BLaER1 (cell line): ENCODE results near the gene DZANK1.
"Not testable (repeated sequence)": the region's sequence is repeated elsewhere in the genome, so short reads cannot be mapped to it uniquely, and the experiment has no call there.

ENCODE experiments used
- H3K27ac ChIP-seq: shearing (Covaris generic); formaldehyde crosslinking; 2 replicates; pipeline ENCODE4 v1.8.1; 2022
- H3K27me3 ChIP-seq: shearing (Covaris generic); formaldehyde crosslinking; 2 replicates; pipeline ENCODE4 v1.8.1; 2022
- H3K36me3 ChIP-seq: shearing (Covaris generic); formaldehyde crosslinking; 2 replicates; pipeline ENCODE4 v1.8.1; 2022
- H3K4me1 ChIP-seq: shearing (Covaris generic); formaldehyde crosslinking; 2 replicates; pipeline ENCODE4 v1.8.1; 2022
- H3K4me2 ChIP-seq: shearing (Covaris generic); formaldehyde crosslinking; 2 replicates; pipeline ENCODE4 v1.8.1; 2022
- H3K4me3 ChIP-seq: shearing (Covaris generic); formaldehyde crosslinking; 2 replicates; pipeline ENCODE4 v1.8.1; 2022
- H3K9ac ChIP-seq: shearing (Covaris generic); formaldehyde crosslinking; 2 replicates; pipeline ENCODE4 v1.8.1; 2022
- H3K9me3 ChIP-seq: shearing (Covaris generic); formaldehyde crosslinking; 2 replicates; pipeline ENCODE4 v1.8.1; 2022
- H4K20me1 ChIP-seq: shearing (Covaris generic); formaldehyde crosslinking; 2 replicates; pipeline ENCODE4 v1.8.1; 2022
- Cebpa-rat ChIP-seq: shearing (Covaris generic); IDR thresholded peaks from 2 replicates; pipeline ENCODE4 v1.8.1; 2022

Gene DZANK1

GRCh38 chr20:18390201-18390600, 76.6 kb downstream of the DZANK1 start:
- no peaks in the 10 kb centered on the region for H3K9me3 ChIP-seq
- H3K4me3 ChIP-seq = no peak overlapping the region
- H3K27ac ChIP-seq = no peak overlapping the region
- no peaks in the 10 kb centered on the region for H3K36me3 ChIP-seq
- H3K27me3 ChIP-seq = no peaks in the 10 kb centered on the region
- no peaks in the 10 kb centered on the region for H3K4me1 ChIP-seq
- H3K4me2 ChIP-seq = no peak overlapping the region
- H3K9ac ChIP-seq = no peak overlapping the region
- no peak for TF ChIP-seq Cebpa-rat
- no peaks in the 10 kb centered on the region for H4K20me1 ChIP-seq

GRCh38 chr20:18388860-18389259, 78.0 kb downstream of the DZANK1 start:
- H3K9ac ChIP-seq = no peak overlapping the region
- no peak overlapping the region for H3K4me3 ChIP-seq
- no peaks in the 10 kb centered on the region for H3K27me3 ChIP-seq
- H3K4me2 ChIP-seq = no peak overlapping the region
- no peaks in the 10 kb centered on the region for H3K36me3 ChIP-seq
- TF ChIP-seq Cebpa-rat = no peak
- no peaks in the 10 kb centered on the region for H3K4me1 ChIP-seq
- H4K20me1 ChIP-seq = no peaks in the 10 kb centered on the region
- H3K27ac ChIP-seq = no peak overlapping the region
- H3K9me3 ChIP-seq = no peaks in the 10 kb centered on the region

- Histone ChIP-seq H3K9ac (no peak overlapping the region), H3K27me3 (no peaks in the 10 kb centered on the region), H3K4me1 (no peaks in the 10 kb centered on the region), H4K20me1 (no peaks in the 10 kb centered on the region), H3K4me3 (no peak overlapping the region), H3K9me3 (peaks cover 3% of the 10 kb centered on the region), H3K4me2 (no peak overlapping the region), H3K27ac (no peak overlapping the region), H3K36me3 (no peaks in the 10 kb centered on the region)
- TF ChIP-seq Cebpa-rat = no peak
Observed at GRCh38 chr20:18380908-18381529, 85.8 kb downstream of the DZANK1 start.

- no peak overlapping the region for H3K27ac ChIP-seq
- no peaks in the 10 kb centered on the region for H3K4me1 ChIP-seq
- no peak overlapping the region for H3K9ac ChIP-seq
- H3K27me3 ChIP-seq = no peaks in the 10 kb centered on the region
- no peak for TF ChIP-seq Cebpa-rat
- no peak overlapping the region for H3K4me3 ChIP-seq
- peaks cover 10% of the 10 kb centered on the region for H3K9me3 ChIP-seq
- H3K36me3 ChIP-seq = no peaks in the 10 kb centered on the region
- H3K4me2 ChIP-seq = no peak overlapping the region
- no peaks in the 10 kb centered on the region for H4K20me1 ChIP-seq
Observed at GRCh38 chr20:18377896-18378481, 88.8 kb downstream of the DZANK1 start.

GRCh38 chr20:18375551-18375950, 91.3 kb downstream of the DZANK1 start:
- H3K4me1 ChIP-seq, H3K27me3 ChIP-seq, H4K20me1 ChIP-seq, H3K27ac ChIP-seq, H3K36me3 ChIP-seq, H3K4me2 ChIP-seq, H3K9ac ChIP-seq, H3K4me3 ChIP-seq: not testable (repeated sequence)
- peaks cover 10% of the 10 kb centered on the region for H3K9me3 ChIP-seq

GRCh38 chr20:18372296-18372695, 94.5 kb downstream of the DZANK1 start:
- H3K9me3 ChIP-seq = peaks cover 10% of the 10 kb centered on the region
- H3K4me1 ChIP-seq = no peaks in the 10 kb centered on the region
- H3K4me2 ChIP-seq = no peak overlapping the region
- no peaks in the 10 kb centered on the region for H3K36me3 ChIP-seq
- H3K4me3 ChIP-seq = no peak overlapping the region
- TF ChIP-seq Cebpa-rat = no peak
- H4K20me1 ChIP-seq = no peaks in the 10 kb centered on the region
- H3K27me3 ChIP-seq = no peaks in the 10 kb centered on the region
- H3K27ac ChIP-seq = no peak overlapping the region
- H3K9ac ChIP-seq = no peak overlapping the region

GRCh38 chr20:18364768-18365167, 102.1 kb downstream of the DZANK1 start:
- TF ChIP-seq Cebpa-rat = no peak
- no peaks in the 10 kb centered on the region for H3K27me3 ChIP-seq
- no peaks in the 10 kb centered on the region for H3K9me3 ChIP-seq
- no peaks in the 10 kb centered on the region for H3K4me1 ChIP-seq
- H3K4me2 ChIP-seq = no peak overlapping the region
- H3K36me3 ChIP-seq = no peaks in the 10 kb centered on the region
- H3K27ac ChIP-seq = no peak overlapping the region
- H3K9ac ChIP-seq = no peak overlapping the region
- H4K20me1 ChIP-seq = no peaks in the 10 kb centered on the region
- H3K4me3 ChIP-seq = no peak overlapping the region

GRCh38 chr20:18363708-18364107, 103.1 kb downstream of the DZANK1 start:
- Histone ChIP-seq H3K9me3 (no peaks in the 10 kb centered on the region), H3K4me3 (no peak overlapping the region), H3K9ac (no peak overlapping the region), H3K36me3 (no peaks in the 10 kb centered on the region), H3K27ac (no peak overlapping the region), H3K4me2 (no peak overlapping the region), H3K27me3 (no peaks in the 10 kb centered on the region), H3K4me1 (no peaks in the 10 kb centered on the region), H4K20me1 (no peaks in the 10 kb centered on the region)
- no peak for TF ChIP-seq Cebpa-rat

GRCh38 chr20:18362916-18363315, 103.9 kb downstream of the DZANK1 start:
- no peaks in the 10 kb centered on the region for H3K36me3 ChIP-seq
- TF ChIP-seq Cebpa-rat = no peak
- no peaks in the 10 kb centered on the region for H3K27me3 ChIP-seq
- H3K27ac ChIP-seq = no peak overlapping the region
- no peak overlapping the region for H3K4me3 ChIP-seq
- H3K9me3 ChIP-seq = no peaks in the 10 kb centered on the region
- no peaks in the 10 kb centered on the region for H4K20me1 ChIP-seq
- no peaks in the 10 kb centered on the region for H3K4me1 ChIP-seq
- H3K9ac ChIP-seq = no peak overlapping the region
- H3K4me2 ChIP-seq = no peak overlapping the region

GRCh38 chr20:18361678-18362077, 105.2 kb downstream of the DZANK1 start:
- Histone ChIP-seq H3K4me3 (no peak overlapping the region), H3K36me3 (no peaks in the 10 kb centered on the region), H3K27ac (no peak overlapping the region), H3K9me3 (no peaks in the 10 kb centered on the region), H3K4me1 (no peaks in the 10 kb centered on the region), H4K20me1 (no peaks in the 10 kb centered on the region), H3K4me2 (no peak overlapping the region), H3K27me3 (no peaks in the 10 kb centered on the region), H3K9ac (no peak overlapping the region)
- no peak for TF ChIP-seq Cebpa-rat

- Histone ChIP-seq H3K4me2 (no peak overlapping the region), H3K27me3 (no peaks in the 10 kb centered on the region), H3K27ac (no peak overlapping the region), H3K9me3 (no peaks in the 10 kb centered on the region), H3K36me3 (no peaks in the 10 kb centered on the region), H3K4me3 (no peak overlapping the region), H3K4me1 (no peaks in the 10 kb centered on the region), H4K20me1 (no peaks in the 10 kb centered on the region), H3K9ac (no peak overlapping the region)
- TF ChIP-seq Cebpa-rat = no peak
Observed at GRCh38 chr20:18360635-18361034, 106.2 kb downstream of the DZANK1 start.
